Measurements from ENCODE around the gene TBC1D14. TPM values are rescaled to one million over a fixed set of nuclear protein-coding genes. Genes with fewer than 3 reads are reported as not detected.

TBC1D14 gene
- total RNA-seq (2012; rRNA removed) (40.7 and 48.9 TPM in 2 replicates), polyA plus RNA-seq (2012; rRNA removed) (29.8 and 31.7 TPM in 2 replicates), Bru-seq, nascent RNA (percentile 78 among the genes with signal in this experiment), BruChase-seq, experiment 1, labeled RNA remaining after a 6-hour chase (percentile 78 among the genes with signal in this experiment), BruChase-seq, experiment 2, labeled RNA remaining after a 2-hour chase (percentile 74 among the genes with signal in this experiment)
- polyA plus RNA-seq (2012; cell fraction: cytosol; rRNA removed), result 22.3 and 23.4 TPM in 2 replicates
- polyA plus RNA-seq (2012; cell fraction: nucleus; rRNA removed; ENCODE audit: low replicate concordance), result 23.4 and 27.7 TPM in 2 replicates
- long read RNA-seq, full-length matches to known transcripts, result 19 of 40 reads
- long read RNA-seq, partial matches to known transcripts, result 15 of 40 reads
- long read RNA-seq, other reads (novel, unspliced or antisense), result 6 of 40 reads

- Histone ChIP-seq H3K9me3 (ENCODE audit: control insufficient read depth, insufficient read depth, low read length) (no peaks in the 10 kb centered on the region), H3K4me2 (ENCODE audit: low read depth, low read length) (peak within 1 kb of the TSS; percentile 87), H3K23ac (ENCODE audit: low read depth, low read length) (peak within 1 kb of the TSS; percentile 73), H2BK15ac (ENCODE audit: low read depth, low read length) (no peak within 1 kb of the TSS), H2BK120ac (ENCODE audit: low read depth, low read length) (no peak within 1 kb of the TSS), H2AFZ (replicated peaks; ENCODE audit: low read length, poor library complexity) (peak within 1 kb of the TSS; percentile 95), H3K18ac (ENCODE audit: low read depth, low read length) (peak within 1 kb of the TSS; percentile 10; the same call in 1 of the 2 replicates), H3K4me1 (ENCODE audit: control insufficient read depth, insufficient read depth, low read length) (peaks cover 9% of the 10 kb centered on the region), H2BK20ac (ENCODE audit: low read depth, low read length) (no peak within 1 kb of the TSS), H2BK5ac (ENCODE audit: low read depth, low read length, poor library complexity, severe bottlenecking) (peak within 1 kb of the TSS; percentile 63), H4K5ac (ENCODE audit: low read depth, low read length) (peak within 1 kb of the TSS; percentile 39), H3K27me3 (ENCODE audit: control insufficient read depth, insufficient read depth, low read length) (no peaks in the 10 kb centered on the region), H3K79me1 (ENCODE audit: low read depth in 1 of 2, low read length in 2 of 2) (peaks cover 7 to 33% of the 10 kb centered on the region in 2 experiments; a peak in 3 of 4 replicates), H2AK9ac (replicated peaks; ENCODE audit: low read depth, low read length, poor library complexity) (peak within 1 kb of the TSS; percentile 94), H3K9ac (ENCODE audit: low read depth, low read length) (peak within 1 kb of the TSS; percentile 74), H3K14ac (replicated peaks; ENCODE audit: low read depth, low read length) (peak within 1 kb of the TSS; percentile 34), H4K20me1 (ENCODE audit: insufficient read depth, low read length) (peaks cover 11% of the 10 kb centered on the region), H3K36me3 (ENCODE audit: control insufficient read depth, insufficient read depth, low read length) (no peaks in the 10 kb centered on the region), H3K9me1 (ENCODE audit: insufficient read depth, low read length) (peaks cover 10% of the 10 kb centered on the region; the same call in 1 of the 2 replicates), H3K4me3 (ENCODE audit: insufficient read depth, low read depth, low read length) (peak within 1 kb of the TSS; percentile 81), H2AK5ac (ENCODE audit: low read depth, low read length) (peak within 1 kb of the TSS; percentile 45; the same call in 1 of the 2 replicates), H3K4ac (ENCODE audit: low read depth, low read length) (peak within 1 kb of the TSS; percentile 76), H4K91ac (ENCODE audit: insufficient read depth, low read depth, low read length) (peak within 1 kb of the TSS; percentile 70), H3K56ac (ENCODE audit: extremely low read depth, insufficient read depth, low read length) (peak within 1 kb of the TSS; percentile 52; the same call in 1 of the 2 replicates), H4K8ac (ENCODE audit: low read depth in 2 of 2, low read length in 2 of 2) (peak within 1 kb of the TSS; percentile 69 to 75; a peak in 3 of 4 replicates), H3K27ac (ENCODE audit: insufficient read depth, low read length) (peak within 1 kb of the TSS; percentile 81)
- intact Hi-C loops (cut with micrococcal nuclease) (loop anchor here (2.0 kb wide), 1 partner anchor 77 kb away; no protein-coding TSS in a partner anchor), dilution Hi-C loops (cut with HindIII; ENCODE audit: low sequenced_read_pairs, unreplicated experiment) (no loop called here), in situ Hi-C loops (cut with MboI; ENCODE audit: low sequenced_read_pairs) (no loop called here)
- ChIA-PET POLR2A (ENCODE audit: unreplicated experiment) (interaction anchor here (0.6 to 1.0 kb wide), 4 partner anchors 20 to 126 kb away, joined by 3 to 4 read pairs (median 3); no protein-coding TSS in a partner anchor), CTCF (interaction anchor here (0.6 to 0.9 kb wide), 3 partner anchors 130 to 387 kb away, joined by 3 to 4 read pairs (median 4); no protein-coding TSS in a partner anchor)
- BruUV-seq (replicated peaks), result TSS peak; percentile 74
- ATAC-seq (ENCODE audit: low read depth) (peak; percentile 96), DNase-seq (peak; percentile 81)
- WGBS, 2 experiments (ENCODE audit: extremely low coverage in 2 of 2, insufficient read length in 1 of 2), result 1% methylated on average over 33 of the region's 108 CpGs; no CpG with 5 or more reads in 1 of the 2 experiments
- TF ChIP-seq MAFK (IDR thresholded peaks at IDR 0.05; ENCODE audit: low read depth, low read length), result no peak
- TF ChIP-seq SMC3 (IDR thresholded peaks at IDR 0.05; ENCODE audit: low read depth, low read length), result no peak
- TF ChIP-seq USF2 (IDR thresholded peaks at IDR 0.05; ENCODE audit: low read depth, low read length), result no peak
- no peak for TF ChIP-seq RFX5 (IDR thresholded peaks at IDR 0.05; ENCODE audit: low read depth, low read length)
- TF ChIP-seq RCOR1 (IDR thresholded peaks at IDR 0.05; ENCODE audit: insufficient replicate concordance, low read length), result no peak
- TF ChIP-seq RAD21 (IDR thresholded peaks at IDR 0.05; ENCODE audit: low read length), result no peak
- peak; percentile 12; the same call in 1 of the 2 replicates for TF ChIP-seq MXI1 (IDR thresholded peaks at IDR 0.05; ENCODE audit: borderline replicate concordance, low read depth, low read length)
- TF ChIP-seq FOS (IDR thresholded peaks at IDR 0.05; ENCODE audit: low read depth, low read length), result 0 out of 2 replicates have a peak, but pooled peaks have one; percentile 2
- no peak for TF ChIP-seq CEBPB (IDR thresholded peaks at IDR 0.05; ENCODE audit: low read depth, low read length)
- no peak for TF ChIP-seq CHD1 (IDR thresholded peaks at IDR 0.05; ENCODE audit: low read depth, low read length)
- TF ChIP-seq POLR2A (IDR thresholded peaks at IDR 0.05; ENCODE audit: low read depth, low read length), result peak; percentile 90
- TF ChIP-seq MAZ (IDR thresholded peaks at IDR 0.05; ENCODE audit: borderline replicate concordance, low read depth, low read length), result peak; percentile 73
- no peak for TF ChIP-seq NFE2L2 (IDR thresholded peaks at IDR 0.05; ENCODE audit: low read depth, low read length)
Measured at GRCh38 chr4:6909113-6909969, at the start of gene TBC1D14. TSS of gene TBC1D14 (plus strand) at chr4:6909826. CDS start at chr4:6923390, 13,564 bp downstream.
